Measurements from ENCODE around the gene PHF24.

The PHF24 gene

GRCh38 chr9:34997379-34997781, 39.3 kb downstream of the PHF24 start:
- H2AFZ ChIP-seq (ENCODE audit: low read length): no peak overlapping the region
- no peaks in the 10 kb centered on the region for H3K9me3 ChIP-seq (ENCODE audit: insufficient read depth, low read depth, low read length)
- H3K36me3 ChIP-seq (ENCODE audit: insufficient read depth, low read length): peaks cover 9% of the 10 kb centered on the region; the same call in 1 of the 2 replicates
- H3K27me3 ChIP-seq (ENCODE audit: insufficient read depth, low read length, poor library complexity, severe bottlenecking): no peaks in the 10 kb centered on the region
- no peaks in the 10 kb centered on the region for H3K9me2 ChIP-seq (replicated peaks; ENCODE audit: low read depth, low read length)
- H3K9ac ChIP-seq (ENCODE audit: low read depth, low read length, poor library complexity, severe bottlenecking): no peak overlapping the region
- TF ChIP-seq CTCF (conservative IDR thresholded peaks at IDR 0.05; ENCODE audit: low read length) (no peak), EZH2phosphoT487 (IDR thresholded peaks at IDR 0.05; ENCODE audit: borderline replicate concordance) (no peak)
- H3K4me1 ChIP-seq (ENCODE audit: insufficient read depth, low read length, poor library complexity, severe bottlenecking): peaks cover 26% of the 10 kb centered on the region
- no peaks in the 10 kb centered on the region for H4K20me1 ChIP-seq (ENCODE audit: insufficient read depth, low read length, poor library complexity, severe bottlenecking)
- no peak overlapping the region for H3K4me2 ChIP-seq (ENCODE audit: low read depth, low read length, poor library complexity, severe bottlenecking)
- H3K4me3 ChIP-seq (ENCODE audit: low read length, poor library complexity, severe bottlenecking): no peak overlapping the region
- H3F3A ChIP-seq (ENCODE audit: low read depth): no peaks in the 10 kb centered on the region
- no peaks in the 10 kb centered on the region for H3K79me2 ChIP-seq (ENCODE audit: insufficient read depth, low read length)

GRCh38 chr9:34998266-34998665, 40.2 kb downstream of the PHF24 start:
- no peaks in the 10 kb centered on the region for H3K79me2 ChIP-seq (ENCODE audit: insufficient read depth, low read length)
- no peak overlapping the region for H3K4me3 ChIP-seq (ENCODE audit: low read length, poor library complexity, severe bottlenecking)
- no peaks in the 10 kb centered on the region for H3K27me3 ChIP-seq (ENCODE audit: insufficient read depth, low read length, poor library complexity, severe bottlenecking)
- peaks cover 24% of the 10 kb centered on the region for H3K4me1 ChIP-seq (ENCODE audit: insufficient read depth, low read length, poor library complexity, severe bottlenecking)
- H2AFZ ChIP-seq (ENCODE audit: low read length): no peak overlapping the region
- TF ChIP-seq EZH2phosphoT487 (IDR thresholded peaks at IDR 0.05; ENCODE audit: borderline replicate concordance) (no peak), CTCF (conservative IDR thresholded peaks at IDR 0.05; ENCODE audit: low read length) (no peak)
- H3K4me2 ChIP-seq (ENCODE audit: low read depth, low read length, poor library complexity, severe bottlenecking): no peak overlapping the region
- H3K9me2 ChIP-seq (replicated peaks; ENCODE audit: low read depth, low read length): no peaks in the 10 kb centered on the region
- H3K9ac ChIP-seq (ENCODE audit: low read depth, low read length, poor library complexity, severe bottlenecking): no peak overlapping the region
- H3K9me3 ChIP-seq (ENCODE audit: insufficient read depth, low read depth, low read length): no peaks in the 10 kb centered on the region
- no peaks in the 10 kb centered on the region for H4K20me1 ChIP-seq (ENCODE audit: insufficient read depth, low read length, poor library complexity, severe bottlenecking)
- H3K36me3 ChIP-seq (ENCODE audit: insufficient read depth, low read length): peaks cover 9% of the 10 kb centered on the region; the same call in 1 of the 2 replicates
- H3F3A ChIP-seq (ENCODE audit: low read depth): no peaks in the 10 kb centered on the region

DNA sequence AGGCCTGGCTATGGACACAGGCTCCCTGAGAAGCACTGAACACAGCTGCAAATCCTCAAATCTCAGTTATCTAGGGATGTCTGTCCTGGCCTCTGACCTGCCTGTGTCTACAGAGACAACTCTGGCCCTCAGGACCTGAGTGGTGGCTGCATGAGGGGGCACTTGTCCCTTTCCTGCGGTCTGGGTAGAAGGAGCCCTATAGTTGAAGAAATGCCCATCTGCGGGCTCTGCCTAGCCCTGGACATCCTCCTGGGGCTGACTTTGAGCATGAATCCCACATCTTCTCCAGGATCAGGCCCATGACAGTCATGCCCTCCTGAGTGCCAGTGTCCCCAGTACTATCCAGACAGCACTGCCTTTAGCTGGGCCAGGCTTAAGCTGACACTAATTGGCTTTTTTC, 41.5 kb downstream of the PHF24 start:
- Histone ChIP-seq H3K4me3 (ENCODE audit: low read length, poor library complexity, severe bottlenecking) (no peak overlapping the region), H3K4me2 (ENCODE audit: low read depth, low read length, poor library complexity, severe bottlenecking) (no peak overlapping the region), H3K9me2 (replicated peaks; ENCODE audit: low read depth, low read length) (no peaks in the 10 kb centered on the region), H4K20me1 (ENCODE audit: insufficient read depth, low read length, poor library complexity, severe bottlenecking) (no peaks in the 10 kb centered on the region), H3F3A (ENCODE audit: low read depth) (no peaks in the 10 kb centered on the region), H2AFZ (ENCODE audit: low read length) (no peak overlapping the region), H3K9ac (ENCODE audit: low read depth, low read length, poor library complexity, severe bottlenecking) (no peak overlapping the region), H3K9me3 (ENCODE audit: insufficient read depth, low read depth, low read length) (no peaks in the 10 kb centered on the region), H3K79me2 (ENCODE audit: insufficient read depth, low read length) (no peaks in the 10 kb centered on the region), H3K4me1 (ENCODE audit: insufficient read depth, low read length, poor library complexity, severe bottlenecking) (peaks cover 13% of the 10 kb centered on the region), H3K36me3 (ENCODE audit: insufficient read depth, low read length) (peaks cover 9% of the 10 kb centered on the region; the same call in 1 of the 2 replicates), H3K27me3 (ENCODE audit: insufficient read depth, low read length, poor library complexity, severe bottlenecking) (no peaks in the 10 kb centered on the region)
- TF ChIP-seq EZH2phosphoT487 (IDR thresholded peaks at IDR 0.05; ENCODE audit: borderline replicate concordance) (no peak), CTCF (conservative IDR thresholded peaks at IDR 0.05; ENCODE audit: low read length) (no peak)
